Effector memory CD4-positive, alpha-beta T cell (primary cell): ENCODE results near the gene F2.

Experiments
- DNase-seq, 3 donors: peaks; one replicate each; pipeline ENCODE4 v3.0.0-alpha.2; 2020
- H3K27ac ChIP-seq: 2 replicates; pipeline ENCODE4 v1.7.0; 2013; ENCODE audit warnings: mild to moderate bottlenecking, low read length, moderate library complexity; ENCODE audit not compliant: insufficient read depth, poor library complexity, severe bottlenecking
- H3K27me3 ChIP-seq: replicated peaks from 2 replicates; pipeline ENCODE4 v1.7.0; 2013; ENCODE audit warnings: mild to moderate bottlenecking, low read length; ENCODE audit not compliant: insufficient read depth, control insufficient read depth, poor library complexity, severe bottlenecking
- H3K36me3 ChIP-seq: 2 replicates; pipeline ENCODE4 v1.7.0; 2013; ENCODE audit warnings: mild to moderate bottlenecking, low read length, moderate library complexity; ENCODE audit not compliant: control insufficient read depth, insufficient read depth
- H3K4me1 ChIP-seq: 2 replicates; pipeline ENCODE4 v1.7.0; 2013; ENCODE audit warnings: low read length, mild to moderate bottlenecking; ENCODE audit not compliant: control insufficient read depth, insufficient read depth, poor library complexity, severe bottlenecking
- H3K4me3 ChIP-seq: 2 replicates; pipeline ENCODE4 v1.7.0; 2013; ENCODE audit warnings: low read length, low read depth, mild to moderate bottlenecking; ENCODE audit not compliant: insufficient read depth, poor library complexity, severe bottlenecking
- H3K9me3 ChIP-seq: 2 replicates; pipeline ENCODE4 v1.7.0; 2013; ENCODE audit warnings: mild to moderate bottlenecking, low read length, moderate library complexity; ENCODE audit not compliant: control insufficient read depth

F2 gene

DNA sequence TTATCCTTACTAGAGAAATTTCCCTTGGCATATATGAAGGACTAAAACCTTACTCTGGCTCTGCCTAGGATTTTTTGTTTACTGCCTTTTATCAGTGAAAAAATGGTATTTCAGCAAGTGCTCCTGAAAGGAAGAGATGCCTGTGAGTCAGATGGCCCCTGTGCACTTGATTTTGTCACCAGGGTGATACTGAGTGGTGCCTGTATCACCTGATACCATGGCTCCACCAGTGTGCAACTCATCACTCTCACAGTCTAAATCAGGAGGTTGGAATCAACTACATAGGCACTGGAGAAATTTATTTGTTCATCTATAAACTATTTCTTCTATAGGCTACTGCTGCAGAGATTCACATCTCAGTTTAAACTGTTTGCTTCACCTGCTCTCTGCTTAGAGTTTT lies 43.2 kb downstream of the F2 start:
- H3K36me3 ChIP-seq: peaks cover 63% of the 10 kb centered on the region
- DNase-seq: no peak
- H3K4me3 ChIP-seq: no peak overlapping the region
- H3K27ac ChIP-seq: no peak overlapping the region
- H3K4me1 ChIP-seq: no peaks in the 10 kb centered on the region
- H3K9me3 ChIP-seq: no peaks in the 10 kb centered on the region
- no peaks in the 10 kb centered on the region for H3K27me3 ChIP-seq

DNA sequence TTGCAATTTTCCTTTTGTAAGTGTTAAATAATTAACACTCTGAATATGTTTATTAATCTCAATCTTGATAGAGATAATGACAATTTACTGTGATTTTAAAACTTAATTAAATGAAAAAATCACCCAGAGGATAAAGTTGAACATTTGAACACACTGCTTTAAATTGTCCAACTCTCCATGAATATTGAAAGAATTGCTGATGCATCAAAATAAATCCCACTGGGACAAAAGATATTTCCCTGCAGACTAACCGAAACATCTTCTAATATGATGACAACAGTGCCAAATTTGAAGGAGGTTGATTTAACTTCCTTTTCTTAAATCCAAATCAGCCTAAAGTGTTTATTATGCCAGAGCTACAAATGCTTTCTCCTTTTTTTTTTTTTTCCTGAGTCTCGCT lies 47.6 kb downstream of the F2 start:
- DNase-seq: no peak
- H3K36me3 ChIP-seq: peaks cover 52% of the 10 kb centered on the region
- H3K4me1 ChIP-seq: no peaks in the 10 kb centered on the region
- H3K27ac ChIP-seq: no peak overlapping the region
- no peak overlapping the region for H3K4me3 ChIP-seq
- no peaks in the 10 kb centered on the region for H3K27me3 ChIP-seq
- H3K9me3 ChIP-seq: no peaks in the 10 kb centered on the region

GRCh38 chr11:46769636-46770221 lies 50.7 kb downstream of the F2 start:
- Histone ChIP-seq H3K9me3 (no peaks in the 10 kb centered on the region), H3K4me1 (no peaks in the 10 kb centered on the region), H3K27me3 (no peaks in the 10 kb centered on the region), H3K36me3 (peaks cover 38% of the 10 kb centered on the region), H3K4me3 (no peak overlapping the region), H3K27ac (no peak overlapping the region)
- DNase-seq: no peak

- Histone ChIP-seq H3K27ac (no peak overlapping the region), H3K27me3 (no peaks in the 10 kb centered on the region), H3K4me1 (no peaks in the 10 kb centered on the region), H3K4me3 (no peak overlapping the region), H3K36me3 (peaks cover 35% of the 10 kb centered on the region), H3K9me3 (no peaks in the 10 kb centered on the region)
- no peak for DNase-seq
Observed at GRCh38 chr11:46776878-46777277, 57.9 kb downstream of the F2 start.

GRCh38 chr11:46778416-46778815 lies 59.4 kb downstream of the F2 start:
- Histone ChIP-seq H3K4me1 (no peaks in the 10 kb centered on the region), H3K4me3 (no peak overlapping the region), H3K27me3 (no peaks in the 10 kb centered on the region), H3K27ac (no peak overlapping the region), H3K36me3 (peaks cover 39% of the 10 kb centered on the region), H3K9me3 (no peaks in the 10 kb centered on the region)
- no peak for DNase-seq
